HG02884 (cell line): ENCODE data around the gene ST14.
"Not testable (repeated sequence)": the region's sequence is repeated elsewhere in the genome, so short reads cannot be mapped to it uniquely, and the experiment has no call there.

Experiments used
- ATAC-seq: cut with Tn5 transposase; IDR thresholded peaks from one replicate; pipeline ENCODE4 v1.9.1; 2021; ENCODE audit warnings: mild to moderate bottlenecking, moderate library complexity; ENCODE audit not compliant: unreplicated experiment

Gene ST14

GRCh38 chr11:130163346-130164220, 4.0 kb downstream of the ST14 start:
- no peak for ATAC-seq

DNA sequence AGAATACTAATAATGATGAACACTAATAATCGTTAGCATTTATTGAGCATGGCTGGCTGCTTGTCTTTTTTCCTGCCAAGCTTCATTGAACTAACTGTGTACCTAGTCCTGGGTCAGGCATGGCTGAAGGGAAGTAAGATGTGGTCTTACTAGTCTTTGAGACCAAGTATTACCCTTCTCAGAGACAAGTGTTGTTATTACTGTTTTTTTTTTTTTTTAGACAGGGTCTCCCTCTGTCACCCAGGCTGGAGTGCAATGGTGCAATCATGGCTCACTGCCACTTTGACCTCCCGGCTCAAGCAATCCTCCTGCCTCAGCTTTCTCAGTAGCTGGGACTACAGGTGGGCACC, 4.6 kb downstream of the ST14 start:
- no peak for ATAC-seq

DNA sequence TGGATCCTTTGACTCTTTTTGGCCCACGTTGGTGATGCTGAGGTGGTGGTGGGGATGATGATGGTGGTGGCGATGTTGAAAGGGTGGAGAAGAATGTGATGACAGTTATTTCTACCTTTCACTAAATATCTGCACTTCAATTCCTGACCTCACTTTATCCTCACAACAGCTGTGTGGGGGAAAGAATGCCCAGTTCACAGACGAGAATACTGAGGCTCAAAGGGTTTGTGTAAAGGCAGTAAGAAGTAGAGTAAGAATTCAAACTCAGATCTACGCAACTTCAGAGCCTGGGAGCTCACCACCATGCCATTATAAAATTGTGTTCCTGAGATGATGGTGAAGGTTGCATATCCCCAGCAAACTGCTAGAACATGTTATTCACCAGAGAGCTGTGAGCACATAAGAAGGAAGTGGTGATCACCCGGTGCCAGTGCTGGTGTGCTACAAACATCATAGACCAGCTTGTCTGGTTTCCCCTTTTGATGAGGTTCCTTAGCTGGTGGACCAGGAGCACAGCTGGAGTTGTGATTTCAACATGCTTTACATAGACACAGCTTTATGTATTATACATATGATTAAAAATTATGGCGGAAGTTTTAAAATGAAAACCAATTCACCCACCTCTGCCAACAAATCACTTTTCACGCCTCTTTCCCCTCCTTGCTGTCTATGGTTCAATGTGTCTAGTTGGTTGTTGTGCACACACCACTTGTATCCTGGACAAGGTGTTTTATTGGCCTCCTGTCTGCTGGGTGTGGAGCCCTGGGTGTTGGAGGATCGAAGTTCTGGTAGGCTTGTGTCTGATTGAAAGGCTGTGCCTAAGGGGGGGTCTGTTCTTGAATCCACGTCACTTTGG, 6.2 kb downstream of the ST14 start:
- ATAC-seq: no peak

DNA sequence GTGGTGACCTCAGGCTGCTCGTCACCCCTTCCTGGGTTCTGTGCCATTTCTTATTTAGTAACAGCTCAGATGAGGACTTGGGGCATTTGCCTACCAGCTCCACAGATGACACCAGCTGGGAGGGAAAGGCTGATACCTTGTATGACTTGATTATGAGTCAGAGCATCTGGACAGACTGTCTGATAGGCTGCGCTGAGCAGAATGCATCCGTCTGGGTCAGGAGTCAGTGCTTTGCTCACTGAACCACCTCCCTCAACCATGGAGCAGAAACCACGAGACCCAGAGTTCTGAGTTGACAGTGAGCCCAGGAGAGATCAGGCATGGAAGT, 6.8 kb downstream of the ST14 start:
- ATAC-seq: peak; percentile 80

DNA sequence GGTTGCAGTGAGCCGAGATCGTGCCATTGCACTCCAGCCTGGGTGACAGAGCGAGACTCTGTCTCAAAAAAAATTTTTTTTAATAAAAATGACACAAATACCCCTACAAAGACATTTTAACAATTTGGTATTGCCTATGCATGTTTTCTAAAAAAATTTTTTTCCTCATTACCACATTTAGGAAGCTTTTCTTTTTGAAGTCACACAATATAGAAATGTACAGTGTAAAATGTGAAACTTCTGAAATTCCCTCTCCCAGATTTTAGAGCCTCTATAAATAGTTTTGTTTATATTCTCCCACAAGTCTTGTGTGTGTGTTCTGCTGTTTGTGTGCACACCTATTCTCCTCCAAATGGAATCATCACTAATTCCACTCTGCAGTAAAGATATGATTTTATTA, 7.6 kb downstream of the ST14 start:
- no peak for ATAC-seq

DNA sequence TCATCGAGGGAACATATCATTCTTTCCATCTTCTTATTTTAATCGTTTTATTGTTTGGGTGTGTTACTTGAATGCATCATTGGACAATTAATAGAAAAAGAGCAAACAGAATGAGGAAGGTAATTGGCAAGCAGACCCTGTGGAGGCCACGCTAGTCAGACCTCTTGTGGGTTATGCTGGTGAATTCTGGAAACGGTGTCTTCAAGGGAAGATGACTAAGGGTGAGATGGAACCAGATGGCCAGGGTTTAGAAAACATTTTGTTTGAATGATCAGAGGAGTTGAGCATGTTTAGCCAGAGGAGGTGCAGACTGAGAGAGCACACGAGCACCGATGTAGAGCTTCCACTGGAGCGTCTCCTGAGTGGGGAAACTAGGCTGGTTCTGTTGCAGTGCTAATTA, 8.5 kb downstream of the ST14 start:
- ATAC-seq: no peak

- no peak for ATAC-seq
These were observed 10.8 kb downstream of the ST14 start for GRCh38 chr11:130170345-130170744.

GRCh38 chr11:130171534-130171933, 12.0 kb downstream of the ST14 start:
- ATAC-seq: no peak

- not testable (repeated sequence) for ATAC-seq
These were observed 12.4 kb downstream of the ST14 start for GRCh38 chr11:130172001-130172400.

DNA sequence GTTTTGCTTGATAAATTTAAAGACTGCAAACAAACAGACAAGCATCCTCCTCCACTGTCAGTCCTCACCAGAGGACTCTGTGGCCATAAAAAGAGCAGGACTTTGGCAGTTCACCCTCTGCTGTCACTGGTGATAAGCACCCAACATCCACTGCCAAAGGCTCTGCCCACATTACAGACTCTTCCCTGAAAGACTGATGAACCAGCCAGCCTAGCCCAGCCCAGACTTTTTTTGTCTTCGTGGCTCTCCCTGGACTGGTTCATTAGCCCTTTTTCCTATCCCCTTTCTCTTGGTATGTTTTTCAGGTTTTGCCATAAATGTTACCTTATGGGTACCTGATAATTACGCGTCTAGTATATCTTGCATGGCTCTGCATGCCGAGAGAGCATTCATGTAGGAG, 15.1 kb downstream of the ST14 start:
- ATAC-seq: no peak

DNA sequence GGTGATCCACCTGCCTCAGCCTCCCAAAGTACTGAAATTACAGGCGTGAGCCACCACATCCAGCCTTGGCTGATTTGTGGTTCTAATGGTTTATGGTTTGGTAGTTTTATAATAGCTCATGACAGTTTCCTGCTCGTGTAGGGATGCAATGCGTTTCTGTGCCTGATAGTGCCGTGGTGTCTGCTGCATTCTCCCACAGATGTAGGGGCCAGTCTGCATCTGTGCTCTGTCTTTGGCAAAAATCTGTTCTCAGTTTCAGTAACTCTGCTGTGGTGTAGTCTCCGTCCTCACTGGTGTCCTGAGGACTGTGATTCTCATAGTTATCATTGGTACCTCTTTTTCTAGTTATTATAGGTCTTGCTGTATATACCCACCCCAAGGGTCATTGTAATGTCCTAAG, 16.3 kb downstream of the ST14 start:
- ATAC-seq: no peak

DNA sequence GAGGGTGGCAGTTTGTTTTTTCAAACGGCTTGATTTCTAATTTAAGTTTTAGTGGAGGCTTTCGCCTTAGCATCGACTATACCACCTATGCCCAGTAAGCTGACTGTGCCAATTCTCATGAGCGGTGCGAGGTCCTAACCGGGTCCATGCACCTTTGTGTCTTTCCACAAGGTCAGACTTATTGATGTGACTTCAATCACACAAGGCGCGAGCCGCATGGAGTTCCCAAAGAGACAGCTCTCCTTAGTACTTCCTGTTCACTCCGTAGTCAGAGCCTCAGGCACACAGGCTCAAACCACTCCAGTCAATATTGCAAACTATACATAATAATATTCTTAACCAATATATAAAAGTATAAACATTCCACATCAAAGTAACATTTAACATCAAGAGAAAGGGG, 18.2 kb downstream of the ST14 start:
- no peak for ATAC-seq

- no peak for ATAC-seq
These were observed 19.1 kb downstream of the ST14 start for GRCh38 chr11:130178441-130179339.

DNA sequence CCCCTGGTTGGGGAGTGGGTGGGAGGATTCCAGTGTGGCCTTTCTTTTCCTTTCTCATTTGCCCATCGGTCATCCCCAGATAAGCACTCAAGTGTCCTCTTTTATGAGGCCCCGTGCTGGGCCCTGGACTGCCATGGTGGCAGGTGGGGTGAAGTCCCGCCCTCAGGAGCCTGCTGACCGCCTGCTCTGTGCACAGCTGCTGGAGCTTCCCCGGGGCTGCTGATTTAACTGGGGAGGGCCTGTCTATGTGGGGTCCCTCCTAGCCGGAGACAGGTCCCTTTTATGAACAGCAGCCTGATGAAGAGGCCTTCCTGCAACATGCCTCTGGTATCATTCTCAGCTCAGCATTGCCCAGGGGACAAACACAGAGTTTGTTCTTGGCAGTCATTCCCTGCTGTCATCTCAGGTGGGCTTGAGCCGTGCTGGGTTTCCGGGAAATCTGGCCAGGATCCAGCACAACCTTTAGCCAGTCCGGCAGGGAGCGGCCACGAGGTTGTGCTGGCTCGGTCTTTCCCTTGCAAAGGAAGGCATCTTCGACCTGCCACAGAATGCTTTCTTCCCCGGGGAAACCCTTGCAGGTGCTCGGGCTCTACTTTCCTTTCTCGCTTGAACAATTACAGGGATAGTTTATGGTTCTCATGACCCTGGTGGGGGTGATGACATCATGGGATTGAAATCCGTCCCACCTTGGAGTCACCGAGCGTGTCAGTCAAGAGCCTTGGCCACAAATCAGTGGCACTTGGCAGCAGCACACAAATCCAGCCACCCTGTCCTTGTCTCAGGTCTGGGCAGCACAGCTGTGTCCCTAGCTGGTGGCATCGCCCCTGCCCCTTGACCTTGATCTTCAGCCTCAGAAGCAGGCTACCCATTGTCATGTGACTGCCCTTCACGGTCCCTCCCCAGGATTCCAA, 20.1 kb downstream of the ST14 start:
- no peak for ATAC-seq

GRCh38 chr11:130180491-130180890, 20.9 kb downstream of the ST14 start:
- ATAC-seq: peak; percentile 68

DNA sequence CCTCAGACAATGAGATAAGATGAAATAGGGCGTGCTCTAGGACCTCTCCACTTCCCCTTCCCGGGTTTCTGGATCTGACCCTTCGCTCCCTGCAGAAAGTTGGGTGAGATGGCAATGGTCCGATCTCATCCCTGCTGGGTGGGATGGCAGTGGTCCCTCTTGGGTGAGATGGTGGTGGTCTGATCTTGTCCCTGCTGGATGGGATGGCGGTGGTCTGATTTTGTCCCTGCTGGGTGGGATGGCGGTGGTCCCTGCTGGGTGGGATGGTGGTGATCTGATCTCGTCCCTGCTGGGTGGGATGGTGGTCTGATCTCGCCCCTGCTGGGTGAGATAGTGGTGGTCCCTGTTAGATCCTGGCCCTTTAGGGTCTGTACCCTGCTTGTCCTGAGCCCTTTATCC, 21.3 kb downstream of the ST14 start:
- ATAC-seq: no peak

DNA sequence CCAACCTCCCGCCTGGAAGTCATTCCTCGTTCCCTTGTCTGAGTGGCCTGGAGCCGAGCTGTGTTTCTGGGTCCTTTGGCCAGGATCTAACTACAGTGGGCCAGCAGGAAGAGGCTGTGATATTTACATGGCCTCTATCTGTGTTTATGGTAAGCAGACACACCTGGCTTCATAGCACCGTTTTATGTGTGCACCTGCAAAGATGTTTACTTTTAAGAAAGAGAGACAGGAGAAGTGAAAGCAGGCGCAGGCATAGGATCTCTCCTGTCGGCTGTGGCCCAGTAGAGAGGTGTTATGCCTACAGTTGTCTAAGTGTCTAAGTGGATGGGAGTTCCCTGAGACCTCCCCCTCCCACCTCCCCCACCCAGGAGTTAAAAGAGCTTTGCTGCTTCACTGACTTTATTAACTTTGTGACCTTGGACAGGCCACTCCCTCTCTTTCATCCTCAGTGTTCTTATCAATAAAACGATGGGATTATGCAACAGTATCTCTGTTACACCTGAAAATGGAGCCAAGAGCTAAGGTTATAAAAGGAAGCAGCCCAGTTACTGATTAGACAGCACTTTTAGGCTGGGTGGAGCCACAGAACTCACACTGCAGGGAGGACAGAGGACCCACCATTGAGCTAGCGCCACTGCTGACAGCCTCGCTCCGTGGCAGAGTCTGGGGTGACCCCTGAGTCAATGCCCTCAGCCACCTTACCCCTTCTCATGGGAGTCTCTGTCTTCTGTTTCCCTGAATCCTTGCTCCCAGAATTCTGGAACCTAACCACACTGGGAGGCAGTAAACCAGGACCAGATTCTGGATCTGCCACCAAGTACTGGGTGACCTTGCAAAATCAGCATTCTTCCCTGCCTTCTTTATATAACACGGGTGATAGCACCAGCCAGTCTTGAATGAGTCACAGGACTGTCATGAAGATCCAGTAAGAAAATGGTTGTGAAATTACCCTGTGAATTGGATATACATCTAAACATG, 22.0 kb downstream of the ST14 start:
- ATAC-seq: peak; percentile 47

GRCh38 chr11:130183878-130184610, 24.5 kb downstream of the ST14 start:
- no peak for ATAC-seq
